CD4-positive, alpha-beta T cell treated with Interferon gamma for 1 hour (primary cell): Measurements from ENCODE around the gene FIG4.
"Not testable (repeated sequence)": the region's sequence is repeated elsewhere in the genome, so short reads cannot be mapped to it uniquely, and the experiment has no call there.

Experiments used
- DNase-seq: peaks from one replicate; pipeline ENCODE4 v3.0.0-alpha.2; 2020

FIG4 gene

GRCh38 chr6:109861946-109862345 lies 170.8 kb downstream of the FIG4 start:
- no peak for DNase-seq

- DNase-seq: no peak
Measured at GRCh38 chr6:109864050-109864449, 173.0 kb downstream of the FIG4 start.

DNA sequence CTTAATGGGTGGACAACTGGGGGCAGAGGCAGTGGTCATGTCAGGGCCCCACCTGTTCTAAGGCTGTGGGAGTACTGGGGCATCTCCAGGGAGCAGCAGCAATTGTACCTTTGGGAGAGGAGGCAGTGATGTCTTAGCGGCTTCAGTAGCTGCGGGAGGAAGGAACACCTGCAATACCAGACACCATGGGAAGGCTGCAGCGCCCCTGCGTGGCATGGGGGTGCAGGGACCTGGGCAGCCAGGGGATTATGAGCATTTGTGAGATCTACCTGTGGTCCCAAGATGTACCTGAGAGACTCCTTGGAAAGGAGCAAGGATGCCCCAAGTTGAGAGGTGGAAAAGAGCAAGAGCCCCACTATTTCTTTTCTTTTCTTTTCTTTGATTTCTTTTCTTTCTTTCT lies 174.9 kb downstream of the FIG4 start:
- DNase-seq: no peak

- no peak for DNase-seq
Measured at GRCh38 chr6:109867009-109867969, 176.2 kb downstream of the FIG4 start.

DNA sequence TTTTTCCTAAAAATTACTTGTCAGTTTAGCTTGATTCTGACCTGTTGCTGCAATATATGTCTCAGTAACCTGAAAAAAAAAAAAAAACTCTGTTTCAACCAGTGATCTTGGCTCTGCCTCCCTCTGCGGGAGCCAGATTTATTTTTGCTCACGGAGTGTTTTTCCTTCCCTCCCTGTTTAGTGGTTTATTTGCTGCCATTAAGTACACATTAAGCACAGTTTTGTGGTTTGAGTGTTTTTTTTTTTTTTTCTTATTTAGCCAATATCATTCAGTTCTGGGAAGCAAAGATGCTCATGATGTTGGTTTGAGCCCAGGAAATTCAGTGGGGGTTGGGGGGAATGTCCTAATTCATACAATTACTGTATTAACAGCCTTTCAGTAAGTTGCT lies 176.9 kb downstream of the FIG4 start:
- no peak for DNase-seq

- not testable (repeated sequence) for DNase-seq
Measured at GRCh38 chr6:109869398-109870088, 178.4 kb downstream of the FIG4 start.

DNA sequence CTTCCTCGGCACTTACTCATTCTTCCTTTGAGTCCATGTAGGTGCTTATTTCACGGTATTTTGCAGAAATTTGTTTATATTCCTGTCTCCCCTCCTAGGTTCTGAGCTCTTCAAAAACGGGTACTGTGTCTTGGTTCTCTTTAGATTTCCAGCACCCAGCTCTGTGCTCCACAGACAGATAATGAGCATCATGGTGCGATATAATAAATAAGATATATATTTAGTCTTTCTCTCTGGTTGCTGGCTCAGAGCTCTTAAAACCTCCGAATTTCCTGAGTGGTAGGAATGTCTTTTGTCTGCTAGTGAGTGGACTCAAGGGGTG lies 179.0 kb downstream of the FIG4 start:
- DNase-seq: no peak

- DNase-seq: no peak
Measured at GRCh38 chr6:109872549-109872948, 181.5 kb downstream of the FIG4 start.

- DNase-seq: no peak
Measured at GRCh38 chr6:109872968-109873545, 182.0 kb downstream of the FIG4 start.

DNA sequence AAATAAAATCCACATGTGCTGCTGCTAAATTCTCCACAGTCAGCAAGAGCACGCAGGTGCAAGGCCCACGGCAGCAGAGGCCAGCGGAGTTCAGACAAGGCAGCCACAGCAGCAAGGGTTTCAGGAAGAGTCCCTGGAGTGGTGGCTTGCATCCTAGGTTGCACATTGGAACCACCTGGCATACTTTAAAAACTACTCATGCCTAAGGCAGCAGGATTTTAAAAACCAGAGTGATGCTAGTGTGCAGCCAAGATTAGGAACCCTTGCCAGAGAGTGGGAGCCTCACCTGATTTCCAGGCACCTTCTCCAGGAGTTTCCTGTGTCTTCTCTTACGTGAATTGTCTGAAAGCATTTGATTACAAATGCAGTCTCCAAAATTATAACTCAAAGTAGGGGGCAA lies 183.0 kb downstream of the FIG4 start:
- no peak for DNase-seq

- DNase-seq: no peak
Measured at GRCh38 chr6:109874621-109875020, 183.5 kb downstream of the FIG4 start.
